K562 (cell line): ENCODE data around the gene CSAD. TPM values are rescaled to one million over a fixed set of nuclear protein-coding genes. Genes with fewer than 3 reads are reported as not detected.

ENCODE experiments used
- AFF1 ChIP-seq, 2 experiments: fragments of 450-650 bp; IDR thresholded peaks; 2 replicates each; pipeline ENCODE4 v1.6.1; 2018; ENCODE audit warnings: mild to moderate bottlenecking in 2 of 2, low read depth in 1 of 2; ENCODE audit not compliant: partially characterized antibody in 2 of 2
- PRDM10 ChIP-seq: fragments of 450-650 bp; IDR thresholded peaks from 2 replicates; pipeline ENCODE4 v1.6.1; 2018; ENCODE audit not compliant: partially characterized antibody
- polyA plus RNA-seq, 8 experiments: library from polyadenylated mRNA; depleted of rRNA in 4 of 8; stranded (reverse) in 5 of 8; unstranded in 3 of 8; fragments of >200 nt; fragmentation: Nextera tagmentation in 2 of 8; fragmentation: Illumina TruSeq in 1 of 8; extraction: Ambion mirVana in 2 of 8; extraction: Trizol in 1 of 8; gene quantifications; 2 replicates each; pipeline versions ENCODE4 v1.2.1 to v1.2.3, GENCODE V29; 2011 to 2014; ENCODE audit warnings: inconsistent platforms in 1 of 8, missing spikeins in 1 of 8
- total RNA-seq, 7 experiments: library from RNA; depleted of rRNA in 6 of 7; stranded (reverse); fragments of >200 nt in 6 of 7; fragmentation: Illumina TruSeq in 2 of 7; extraction: Trizol in 2 of 7; gene quantifications; 2 replicates each; pipeline versions ENCODE4 v1.2.1 to v1.2.3, GENCODE V29; 2011 to 2021; ENCODE audit warnings: low replicate concordance in 1 of 7

Gene CSAD
- total and polyA plus RNA-seq, 9 of the 15 experiments (the other 6 are each of a cell fraction or from before 2014, with no cell fraction given) = 1.8 to 19.6 (median 8.1) TPM

- TF ChIP-seq AFF1 (IDR thresholded peaks at IDR 0.05; ENCODE audit: low read depth in 1 of 2, partially characterized antibody in 2 of 2) = no peak
- TF ChIP-seq PRDM10 = no peak
Observed at GRCh38 chr12:53113951-53114350, 66.8 kb downstream of the CSAD start (continued).
